Stimulated activated CD4-positive, alpha-beta T cell treated with anti-CD3 and anti-CD28 coated beads, TNF-alpha, amount 100 ng/mL, for 1 hour (primary cell): Measurements from ENCODE around the gene ARHGEF16.

ENCODE experiments used
- DNase-seq, 3 donors: peaks; one replicate each; pipeline ENCODE4 v3.0.0-alpha.2; 2020; ENCODE audit warnings: low read depth in 3 of 3, low spot score in 1 of 3

The ARHGEF16 gene

GRCh38 chr1:3456964-3457909 lies 2.8 kb downstream of the ARHGEF16 start:
- DNase-seq, result no peak

DNA sequence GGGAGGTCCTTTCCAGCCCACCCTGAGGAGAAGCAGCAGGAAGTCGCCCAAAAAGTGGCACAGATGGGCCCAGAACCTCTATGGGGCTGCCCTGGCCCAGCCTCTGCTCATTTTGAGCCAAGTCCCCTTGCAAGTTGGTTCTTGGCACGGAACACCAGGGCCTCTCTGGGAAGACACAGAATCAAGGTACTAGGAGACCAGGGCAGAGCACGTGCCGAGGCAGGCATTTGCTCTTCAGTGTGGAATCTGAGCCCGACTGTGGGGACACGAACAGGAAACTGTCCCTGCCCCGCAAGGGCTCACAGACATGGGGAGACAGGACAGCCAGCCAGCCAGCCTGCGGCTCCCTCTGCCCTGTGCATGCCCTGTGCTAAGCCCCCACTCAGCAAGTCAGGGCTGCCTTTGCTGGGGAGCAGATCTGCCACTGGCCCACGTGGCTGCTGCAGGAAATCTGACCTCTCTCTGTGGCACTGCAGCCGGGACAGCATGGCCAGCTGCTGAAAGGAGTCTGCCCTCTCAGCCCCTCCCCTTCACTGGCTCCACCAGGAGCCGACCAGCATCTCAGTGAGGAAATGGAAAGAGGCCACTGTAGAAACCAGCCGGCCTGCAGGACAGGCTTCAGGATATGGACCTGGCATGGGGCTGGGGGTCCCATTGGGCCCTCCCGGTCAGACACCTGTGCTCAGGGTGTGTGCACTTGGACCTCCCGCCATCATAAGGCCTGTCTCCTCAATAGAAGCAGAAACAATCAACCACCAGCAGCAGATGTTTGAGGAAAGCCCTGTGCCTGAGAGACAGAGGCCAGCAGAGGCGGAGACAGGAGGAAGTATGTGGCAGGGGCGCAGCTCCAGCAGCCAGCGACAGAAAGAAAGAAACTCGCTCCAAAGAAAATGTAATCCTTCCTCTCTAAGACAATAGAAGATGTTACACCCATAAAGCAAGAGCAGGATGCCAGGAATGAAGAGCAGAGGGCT lies 3.7 kb downstream of the ARHGEF16 start:
- DNase-seq, result no peak

DNA sequence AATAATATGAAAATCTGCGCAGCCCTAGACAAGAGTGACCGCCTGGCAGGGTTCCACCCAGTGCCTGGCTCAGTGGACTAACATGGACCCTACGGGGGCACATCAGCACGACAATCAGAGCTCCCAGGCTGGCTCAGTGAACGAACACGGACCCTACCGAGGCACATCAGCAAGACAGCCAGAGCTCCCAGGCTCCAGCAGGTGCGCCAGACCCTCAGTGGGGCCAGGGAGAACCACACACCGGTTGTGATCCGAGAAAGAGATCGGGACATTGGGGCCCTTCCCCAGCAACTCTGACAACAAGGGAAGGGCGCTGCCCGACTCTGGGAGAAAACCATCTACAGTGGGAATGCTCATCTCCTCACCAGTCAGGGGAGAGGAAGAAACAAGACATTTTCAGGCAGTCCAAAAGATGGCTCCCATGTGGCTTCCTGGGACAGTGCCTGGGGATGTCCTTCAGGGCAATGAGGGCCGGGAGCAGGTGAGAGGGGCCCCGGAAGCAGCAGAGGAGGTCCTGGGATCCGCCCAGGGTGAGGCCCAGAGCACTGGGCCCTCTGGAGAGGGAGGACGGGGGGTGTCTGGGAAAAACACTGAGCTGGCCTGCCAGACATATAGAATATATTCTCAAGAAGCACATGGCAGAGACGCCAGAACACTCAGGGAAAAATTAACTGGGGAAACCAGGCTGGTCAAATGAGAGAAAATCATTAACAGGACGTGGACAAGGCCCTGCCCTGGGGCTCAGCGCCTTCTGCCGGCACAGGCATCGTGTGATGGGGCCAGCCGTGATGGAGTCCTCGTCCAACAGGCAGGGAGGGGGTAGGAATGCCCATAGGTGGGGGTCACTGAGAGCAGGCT lies 4.8 kb downstream of the ARHGEF16 start:
- no peak for DNase-seq

DNA sequence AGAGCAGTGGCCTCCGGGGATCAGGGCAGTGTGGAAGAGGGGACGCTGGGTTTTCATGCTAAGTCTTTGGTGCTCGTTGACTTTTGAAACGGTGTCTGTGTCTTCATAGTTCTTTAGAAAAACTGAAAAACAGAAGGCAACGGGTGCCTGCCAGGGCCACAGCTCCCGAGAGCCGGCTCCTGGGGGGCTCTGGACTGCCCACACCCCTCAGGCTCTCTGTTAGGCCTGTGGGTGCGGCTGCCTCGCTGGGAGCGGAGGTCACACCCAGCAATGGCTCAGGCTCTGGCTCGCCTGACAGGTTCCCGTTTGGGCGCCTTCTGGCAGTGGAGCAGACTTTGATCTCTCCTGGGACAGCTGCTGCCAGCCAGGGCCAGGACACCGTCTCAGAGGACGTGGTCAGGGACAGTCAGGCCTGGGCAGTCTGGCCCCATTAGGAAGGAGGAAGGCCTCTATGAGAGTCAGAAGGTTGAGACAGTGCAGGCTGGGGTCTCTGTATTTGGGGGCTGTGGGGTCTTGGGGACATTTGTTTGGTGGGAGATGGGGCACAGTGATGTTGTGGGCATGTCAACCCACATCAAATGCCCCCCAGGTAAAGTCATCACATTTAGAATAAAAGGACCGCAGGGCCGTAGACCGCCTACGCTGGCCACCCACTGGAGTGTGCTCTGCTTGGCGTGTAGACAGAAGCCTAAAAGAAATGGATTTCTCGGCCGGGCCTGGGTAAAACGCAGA lies 5.6 kb downstream of the ARHGEF16 start:
- DNase-seq, result no peak

- DNase-seq, result no peak
These were observed 6.2 kb downstream of the ARHGEF16 start for GRCh38 chr1:3460672-3461131.

- no peak for DNase-seq
These were observed 6.9 kb downstream of the ARHGEF16 start for GRCh38 chr1:3461238-3461933.

GRCh38 chr1:3461934-3462275 lies 7.4 kb downstream of the ARHGEF16 start:
- DNase-seq, result no peak

DNA sequence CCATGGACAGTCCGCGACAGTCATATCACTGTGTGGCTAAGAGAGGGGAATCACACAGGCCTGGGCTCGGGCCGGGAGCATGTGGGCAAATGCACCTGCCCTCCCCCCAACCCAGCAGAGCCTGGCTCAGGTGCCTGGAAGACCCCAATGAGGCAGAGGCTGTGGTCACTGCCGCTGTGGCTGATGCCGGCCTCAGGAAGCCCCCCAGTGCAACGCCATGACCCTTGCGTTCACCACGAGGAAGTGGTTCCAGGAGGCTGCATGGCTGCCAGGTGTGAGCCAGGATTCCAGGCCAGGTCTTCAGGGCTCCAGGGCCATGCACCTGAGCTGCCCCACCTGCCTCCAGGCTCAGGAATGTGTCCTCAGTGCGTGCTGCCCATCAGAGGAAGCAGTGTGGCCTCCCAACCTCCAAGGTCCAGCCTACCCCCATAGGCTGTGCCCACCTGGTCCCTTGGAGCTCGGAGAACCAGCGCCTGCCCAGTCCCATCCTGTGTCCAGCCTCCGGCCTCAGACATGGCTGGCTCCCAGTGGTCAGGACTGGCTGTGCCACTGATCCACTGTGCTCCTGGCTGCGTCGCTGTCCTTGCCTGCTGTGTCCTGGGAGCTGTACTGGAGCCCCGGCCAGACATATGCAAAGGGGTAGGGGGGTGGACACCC lies 8.0 kb downstream of the ARHGEF16 start:
- no peak for DNase-seq

- no peak for DNase-seq
These were observed 8.5 kb downstream of the ARHGEF16 start for GRCh38 chr1:3463013-3463385.

DNA sequence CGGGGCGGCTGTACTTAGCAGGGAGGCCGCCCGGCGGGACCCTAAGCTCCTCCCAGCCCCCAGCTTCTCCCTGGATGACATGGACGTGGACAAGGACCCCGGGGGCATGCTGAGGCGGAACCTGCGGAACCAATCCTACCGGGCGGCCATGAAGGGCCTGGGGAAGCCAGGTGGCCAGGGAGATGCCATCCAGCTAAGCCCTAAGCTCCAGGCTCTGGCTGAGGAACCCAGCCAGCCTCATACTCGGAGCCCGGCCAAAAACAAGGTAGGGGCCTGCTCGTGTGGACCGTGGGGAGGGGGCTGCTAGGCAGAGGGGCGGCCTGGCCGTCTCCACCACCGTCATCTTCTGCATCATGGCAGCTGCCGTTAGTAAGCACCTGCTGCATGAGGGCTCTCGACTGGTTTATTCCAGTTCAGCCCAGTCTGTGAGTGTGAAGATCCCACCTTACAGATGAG lies 9.0 kb downstream of the ARHGEF16 start:
- no peak for DNase-seq

DNA sequence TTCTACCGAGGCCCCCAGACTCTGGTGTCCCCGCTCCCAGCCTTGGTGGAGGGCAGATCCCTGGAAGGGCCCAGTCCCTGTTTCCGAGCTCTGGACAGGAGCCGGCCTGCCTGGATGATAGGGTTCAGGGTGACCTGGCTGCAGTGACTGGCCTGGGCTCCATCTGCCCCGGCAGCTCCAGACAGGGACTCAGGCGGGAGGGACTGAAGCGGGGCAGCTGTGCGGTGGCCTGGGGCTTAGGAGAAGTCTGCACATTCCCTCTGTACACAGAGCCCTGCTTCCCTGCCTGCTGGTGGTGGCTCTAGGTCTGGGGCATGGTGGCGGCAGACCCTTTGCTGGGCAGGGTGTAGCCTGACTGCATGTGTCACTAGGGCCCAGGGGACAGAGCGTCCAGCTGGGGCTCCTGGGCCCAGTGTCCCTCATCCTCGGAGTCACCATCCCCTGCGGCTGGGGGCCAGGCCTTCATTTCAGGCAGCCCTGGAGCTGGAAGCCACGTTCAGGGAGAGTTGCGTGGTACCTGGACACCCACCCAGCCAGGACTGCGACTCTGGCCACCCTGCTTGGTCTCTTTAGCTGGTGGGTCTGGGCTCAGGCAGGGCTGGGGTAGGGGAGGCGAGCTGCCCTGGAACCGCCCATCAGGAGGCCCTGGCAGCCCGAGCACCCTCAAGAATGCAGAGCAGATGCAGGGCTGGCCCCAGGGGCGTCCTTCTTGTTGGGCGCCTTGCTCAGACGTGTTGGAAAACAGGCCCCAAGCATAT lies 9.6 kb downstream of the ARHGEF16 start:
- DNase-seq, result no peak

DNA sequence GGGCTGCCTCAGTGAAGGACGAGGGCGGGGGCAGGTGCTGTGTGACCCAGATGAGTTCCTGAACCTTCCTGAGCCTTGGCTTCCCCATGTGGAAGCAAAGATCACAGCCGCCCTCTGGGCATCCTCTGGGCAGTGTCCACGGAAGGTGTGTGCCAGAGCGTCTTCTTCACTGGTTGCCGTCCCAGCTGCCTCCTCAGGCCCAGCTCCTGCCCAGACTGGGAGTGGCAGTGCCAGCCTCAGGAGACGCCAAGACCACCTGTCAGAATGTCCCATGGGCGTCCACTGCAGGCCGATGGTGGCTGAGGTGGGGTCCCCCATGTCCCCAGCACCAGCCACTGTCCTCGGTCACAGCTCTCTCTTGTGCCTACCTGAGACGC lies 10.2 kb downstream of the ARHGEF16 start:
- no peak for DNase-seq

- DNase-seq, result no peak
These were observed 10.8 kb downstream of the ARHGEF16 start for GRCh38 chr1:3465091-3465934.

DNA sequence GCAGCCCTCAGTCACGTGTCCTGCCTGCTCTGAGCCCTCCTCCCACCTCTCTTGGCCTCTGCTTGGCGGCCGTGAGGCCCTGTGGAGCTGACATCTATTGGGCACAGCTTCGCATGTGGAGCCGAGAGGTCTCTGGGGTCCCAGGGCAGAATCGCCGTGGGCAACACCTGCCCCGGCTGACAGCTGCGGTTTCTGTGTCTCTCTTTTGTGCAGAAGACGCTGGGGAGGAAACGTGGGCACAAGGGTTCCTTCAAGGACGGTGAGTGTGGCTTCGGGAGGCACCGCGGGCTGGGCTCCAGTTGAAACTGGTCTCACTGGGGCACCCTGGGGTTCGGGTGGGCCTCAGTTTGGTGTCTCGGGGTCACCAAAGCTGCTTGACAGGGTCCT lies 11.5 kb downstream of the ARHGEF16 start:
- no peak for DNase-seq

DNA sequence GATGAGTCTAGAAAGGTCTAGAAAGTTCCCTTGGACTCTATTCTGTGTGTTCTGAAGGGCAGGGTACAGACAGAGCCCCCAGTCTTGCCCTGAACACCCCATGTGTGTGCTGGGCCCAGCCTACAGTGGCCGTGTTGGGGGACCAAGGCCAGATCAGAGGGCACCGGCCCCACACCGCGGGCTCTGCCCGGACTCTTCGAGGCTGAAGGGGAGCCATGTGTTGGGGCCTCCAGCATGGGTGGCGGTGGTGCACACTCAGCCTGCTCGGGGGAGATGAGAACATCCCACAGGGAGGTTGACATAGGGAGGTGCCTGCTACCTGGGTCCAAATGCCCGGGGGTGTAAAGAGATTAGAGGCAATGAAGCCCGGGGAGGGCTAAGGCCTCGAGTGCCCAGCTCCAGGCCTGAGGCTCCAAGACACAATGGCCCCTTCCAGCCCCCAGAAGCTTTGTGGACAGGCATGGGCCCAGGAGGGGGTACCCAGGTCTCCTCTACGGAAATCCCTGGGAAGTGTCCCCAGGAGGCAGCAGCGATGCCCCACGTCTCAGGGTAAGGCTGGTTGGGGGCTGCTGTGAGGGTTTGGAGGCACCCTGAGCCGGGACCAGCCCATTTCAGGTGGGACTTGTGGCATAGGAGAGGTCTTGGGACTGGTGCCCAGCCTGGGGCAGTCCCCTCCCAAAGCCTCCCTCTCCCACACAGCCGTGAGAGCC lies 12.1 kb downstream of the ARHGEF16 start:
- no peak for DNase-seq

GRCh38 chr1:3467096-3468036 lies 12.9 kb downstream of the ARHGEF16 start:
- DNase-seq, result no peak
